GM18505 (cell line): ENCODE data around the gene BRCA1.
"Not testable (repeated sequence)": the region's sequence is repeated elsewhere in the genome, so short reads cannot be mapped to it uniquely, and the experiment has no call there.

Source experiments
- ATAC-seq: cut with Tn5 transposase; IDR thresholded peaks from one replicate; pipeline ENCODE4 v1.9.1; 2021; ENCODE audit not compliant: unreplicated experiment
- POLR2A ChIP-seq: IDR thresholded peaks from 4 replicates; pipeline ENCODE4 v1.6.1; 2011; ENCODE audit warnings: borderline replicate concordance; ENCODE audit not compliant: insufficient read depth, insufficient read length; ENCODE audit errors: extremely low read depth

The BRCA1 gene

DNA sequence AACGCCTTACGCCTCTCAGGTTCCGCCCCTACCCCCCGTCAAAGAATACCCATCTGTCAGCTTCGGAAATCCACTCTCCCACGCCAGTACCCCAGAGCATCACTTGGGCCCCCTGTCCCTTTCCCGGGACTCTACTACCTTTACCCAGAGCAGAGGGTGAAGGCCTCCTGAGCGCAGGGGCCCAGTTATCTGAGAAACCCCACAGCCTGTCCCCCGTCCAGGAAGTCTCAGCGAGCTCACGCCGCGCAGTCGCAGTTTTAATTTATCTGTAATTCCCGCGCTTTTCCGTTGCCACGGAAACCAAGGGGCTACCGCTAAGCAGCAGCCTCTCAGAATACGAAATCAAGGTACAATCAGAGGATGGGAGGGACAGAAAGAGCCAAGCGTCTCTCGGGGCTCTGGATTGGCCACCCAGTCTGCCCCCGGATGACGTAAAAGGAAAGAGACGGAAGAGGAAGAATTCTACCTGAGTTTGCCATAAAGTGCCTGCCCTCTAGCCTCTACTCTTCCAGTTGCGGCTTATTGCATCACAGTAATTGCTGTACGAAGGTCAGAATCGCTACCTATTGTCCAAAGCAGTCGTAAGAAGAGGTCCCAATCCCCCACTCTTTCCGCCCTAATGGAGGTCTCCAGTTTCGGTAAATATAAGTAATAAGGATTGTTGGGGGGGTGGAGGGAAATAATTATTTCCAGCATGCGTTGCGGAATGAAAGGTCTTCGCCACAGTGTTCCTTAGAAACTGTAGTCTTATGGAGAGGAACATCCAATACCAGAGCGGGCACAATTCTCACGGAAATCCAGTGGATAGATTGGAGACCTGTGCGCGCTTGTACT, at the start of gene BRCA1:
TSS of gene BRCA1 (minus strand) at position 232 of the 834 bp plus-strand sequence. CDS start 1,268 bp downstream, outside the sequence.
- TF ChIP-seq POLR2A: peak; percentile 64
- ATAC-seq: peak; percentile 92

- TF ChIP-seq POLR2A: no peak
- no peak for ATAC-seq
Observed at GRCh38 chr17:43171586-43172487, 46.7 kb upstream of the BRCA1 start.

DNA sequence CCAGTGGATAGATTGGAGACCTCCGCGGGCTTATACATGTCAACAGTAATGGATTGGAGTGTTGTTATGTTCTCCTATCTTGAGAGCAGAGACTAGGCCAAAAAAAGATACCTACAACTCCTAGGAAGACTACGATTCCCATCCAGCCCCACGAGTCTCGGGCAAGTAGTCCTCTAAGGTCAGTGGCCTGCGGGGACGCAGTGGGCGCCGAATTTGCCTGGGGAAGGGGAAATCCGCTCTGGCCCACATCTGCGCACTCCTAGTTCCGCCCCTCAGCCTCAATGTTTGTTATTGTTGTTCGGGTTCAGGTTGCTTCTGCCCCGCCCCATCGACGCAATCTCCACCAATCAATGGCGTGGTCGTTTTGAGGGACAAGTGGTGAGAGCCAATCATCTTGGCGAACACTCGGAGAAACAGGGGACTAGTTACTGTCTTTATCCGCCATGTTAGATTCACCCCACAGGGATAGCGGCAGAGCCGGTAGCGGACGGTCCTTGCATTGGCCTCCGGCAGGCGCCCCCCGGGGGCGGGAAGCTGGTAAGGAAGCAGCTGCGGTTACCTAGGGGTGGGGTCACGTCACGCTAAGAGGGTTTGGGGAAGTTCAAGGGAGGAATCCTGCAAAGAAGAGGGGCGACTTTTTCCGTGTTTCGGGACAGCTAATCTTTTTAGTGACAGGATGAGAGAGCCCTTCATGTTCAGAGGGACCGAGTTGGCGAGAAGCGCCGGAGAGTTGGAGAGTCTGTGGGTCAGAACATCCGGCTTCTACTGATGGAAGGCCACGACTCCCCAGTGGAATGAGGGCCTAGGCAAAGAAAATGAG, 45.8 kb upstream of the BRCA1 start, which contains the start of gene NBR1:
TSS of gene NBR1 (plus strand) at position 449 of the 820 bp plus-strand sequence. CDS start 4,586 bp downstream, outside the sequence.
- peak; percentile 80 for TF ChIP-seq POLR2A
- ATAC-seq: peak; percentile 69

GRCh38 chr17:43170140-43170765, 45.1 kb upstream of the BRCA1 start:
- peak; percentile 69 for ATAC-seq
- peak; percentile 2 for TF ChIP-seq POLR2A

- ATAC-seq: peak; percentile 24
- TF ChIP-seq POLR2A: no peak
Observed at GRCh38 chr17:43169561-43170139, 44.5 kb upstream of the BRCA1 start.

GRCh38 chr17:43165971-43166370, 40.8 kb upstream of the BRCA1 start:
- ATAC-seq: not testable (repeated sequence)

- not testable (repeated sequence) for ATAC-seq
Observed at GRCh38 chr17:43159957-43160356, 34.8 kb upstream of the BRCA1 start.

DNA sequence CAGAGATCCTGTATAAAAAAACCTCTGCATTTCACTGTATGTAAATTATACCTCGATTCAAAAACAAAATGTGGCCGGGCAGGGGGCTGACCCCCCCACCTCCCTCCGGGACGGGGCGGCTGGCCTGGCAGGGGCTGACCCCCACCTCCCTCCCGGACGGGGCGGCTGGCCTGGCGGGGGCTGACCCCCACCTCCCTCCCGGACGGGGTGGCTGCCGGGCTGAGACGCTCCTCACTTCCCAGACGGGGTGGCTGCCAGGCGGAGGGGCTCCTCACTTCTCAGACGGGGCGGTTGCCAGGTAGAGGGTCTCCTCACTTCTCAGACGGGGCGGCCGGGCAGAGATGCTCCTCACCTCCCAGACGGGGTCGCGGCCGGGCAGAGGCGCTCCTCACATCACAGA, 34.1 kb upstream of the BRCA1 start:
- not testable (repeated sequence) for ATAC-seq

DNA sequence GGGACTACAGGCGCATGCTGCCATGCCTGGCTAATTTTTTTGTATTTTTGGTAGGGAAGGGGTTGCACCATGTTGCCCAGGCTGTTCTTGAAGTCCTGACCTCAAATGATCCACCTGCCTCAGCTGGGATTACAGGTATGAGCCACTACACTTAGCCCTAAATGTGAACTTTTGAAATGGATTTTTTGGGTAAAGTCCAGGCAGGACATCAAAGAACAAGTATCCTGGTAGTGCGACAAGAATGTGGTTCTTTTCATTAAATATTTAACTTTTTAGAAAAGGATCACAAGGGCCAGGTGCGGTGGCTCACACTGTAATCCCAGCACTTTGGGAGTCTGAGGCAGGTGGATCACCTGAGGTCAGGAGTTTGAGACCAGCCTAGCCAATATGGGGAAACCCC, 30.5 kb upstream of the BRCA1 start:
- no peak for ATAC-seq
- TF ChIP-seq POLR2A: no peak

DNA sequence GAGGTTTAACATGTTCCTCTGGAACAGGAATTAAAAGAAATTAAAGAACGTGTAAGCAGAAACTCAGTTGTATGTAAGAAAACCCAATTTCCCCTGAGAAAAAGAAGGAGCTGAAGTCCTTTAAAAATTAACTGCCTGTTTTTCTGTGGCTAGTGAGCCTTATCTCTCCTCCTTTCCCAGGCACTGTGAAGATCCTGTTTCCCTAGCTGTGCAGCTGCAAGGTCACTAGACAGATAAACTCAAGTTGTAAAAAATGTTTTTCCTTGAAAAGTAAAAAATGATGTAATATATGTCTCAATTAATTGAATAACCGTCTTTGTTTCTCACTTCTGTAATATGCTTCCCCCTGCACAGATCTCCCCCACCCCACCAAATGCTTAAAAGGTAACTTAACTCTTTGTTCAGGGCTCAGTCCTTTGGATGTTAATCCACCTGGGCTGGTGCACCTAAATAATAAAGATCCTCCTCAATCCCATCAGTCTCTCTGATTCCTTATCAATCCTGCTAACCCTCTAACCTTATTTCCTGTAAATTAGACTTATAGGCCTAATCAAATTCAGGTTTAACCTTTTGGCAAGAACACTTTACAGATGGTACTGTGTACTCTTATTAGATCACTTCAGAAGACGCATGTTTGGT, 28.2 kb upstream of the BRCA1 start:
- not testable (repeated sequence) for ATAC-seq

- ATAC-seq: no peak
- TF ChIP-seq POLR2A: no peak
Observed at GRCh38 chr17:43151880-43152456, 26.8 kb upstream of the BRCA1 start.

DNA sequence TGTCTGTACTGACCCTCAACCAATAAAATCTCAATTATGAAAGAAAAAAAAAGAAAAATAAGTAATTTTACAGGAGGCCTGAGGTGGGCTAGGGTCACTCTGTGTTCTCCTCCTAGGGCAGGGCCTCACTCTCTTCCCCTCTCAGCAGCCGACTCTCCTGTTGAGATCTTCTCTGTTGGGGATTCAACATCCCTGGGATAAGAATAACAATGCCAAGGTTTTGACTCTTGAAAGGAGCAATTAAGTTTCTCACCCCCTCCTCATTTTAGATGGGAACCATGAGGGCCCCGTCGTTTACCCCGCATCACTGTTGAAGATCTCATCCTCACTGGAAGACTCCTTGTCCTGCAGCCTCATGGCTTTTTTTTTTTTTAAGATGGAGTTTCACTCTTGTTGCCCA, 21.5 kb upstream of the BRCA1 start:
- ATAC-seq: no peak
- no peak for TF ChIP-seq POLR2A
